Measurements from ENCODE around the gene PCDH15. TPM values are rescaled to one million over a fixed set of nuclear protein-coding genes. Genes with fewer than 3 reads are reported as not detected.

The PCDH15 gene
- total RNA-seq, 1 donor from 2014 or later = not detected

GRCh38 chr10:53894145-53894544, 906.9 kb downstream of the PCDH15 start:
- Histone ChIP-seq H3K4me3 (ENCODE audit: low read depth, low read length) (no peak overlapping the region), H3K27me3 (ENCODE audit: control insufficient read depth, insufficient read depth, low read length) (no peaks in the 10 kb centered on the region), H3K36me3 (ENCODE audit: control insufficient read depth, insufficient read depth, low read length) (no peaks in the 10 kb centered on the region)
- peak; percentile 94 for DNase-seq (ENCODE audit: low read depth)
- no peak for FAIRE-seq
- TF ChIP-seq CTCF (IDR thresholded peaks at IDR 0.05; ENCODE audit: insufficient read depth, low read length, severe bottlenecking) = no peak

- Histone ChIP-seq H3K36me3 (ENCODE audit: control insufficient read depth, insufficient read depth, low read length) (no peaks in the 10 kb centered on the region), H3K4me3 (ENCODE audit: low read depth, low read length) (no peak overlapping the region), H3K27me3 (ENCODE audit: control insufficient read depth, insufficient read depth, low read length) (no peaks in the 10 kb centered on the region)
- FAIRE-seq (no peak), DNase-seq (ENCODE audit: low read depth) (peak; percentile 65)
- TF ChIP-seq CTCF (IDR thresholded peaks at IDR 0.05; ENCODE audit: insufficient read depth, low read length, severe bottlenecking) = no peak
Measured at GRCh38 chr10:53893061-53893460, 908.0 kb downstream of the PCDH15 start.

- DNase-seq (ENCODE audit: low read depth) (peak; percentile 54), FAIRE-seq (no peak)
- no peaks in the 10 kb centered on the region for H3K36me3 ChIP-seq (ENCODE audit: control insufficient read depth, insufficient read depth, low read length)
- H3K27me3 ChIP-seq (ENCODE audit: control insufficient read depth, insufficient read depth, low read length) = no peaks in the 10 kb centered on the region
- TF ChIP-seq CTCF (IDR thresholded peaks at IDR 0.05; ENCODE audit: insufficient read depth, low read length, severe bottlenecking) = no peak
- H3K4me3 ChIP-seq (ENCODE audit: low read depth, low read length) = no peak overlapping the region
Measured at GRCh38 chr10:53886325-53887300, 914.4 kb downstream of the PCDH15 start.

GRCh38 chr10:53864846-53865245, 936.2 kb downstream of the PCDH15 start:
- H3K27me3 ChIP-seq (ENCODE audit: control insufficient read depth, insufficient read depth, low read length) = no peaks in the 10 kb centered on the region
- no peak overlapping the region for H3K4me3 ChIP-seq (ENCODE audit: low read depth, low read length)
- no peak for FAIRE-seq
- no peak for TF ChIP-seq CTCF (IDR thresholded peaks at IDR 0.05; ENCODE audit: insufficient read depth, low read length, severe bottlenecking)
- H3K36me3 ChIP-seq (ENCODE audit: control insufficient read depth, insufficient read depth, low read length) = no peaks in the 10 kb centered on the region
- DNase-seq (ENCODE audit: low read depth) = no peak

GRCh38 chr10:53852450-53853175, 948.4 kb downstream of the PCDH15 start:
- FAIRE-seq (no peak), DNase-seq (ENCODE audit: low read depth) (no peak)
- Histone ChIP-seq H3K36me3 (ENCODE audit: control insufficient read depth, insufficient read depth, low read length) (no peaks in the 10 kb centered on the region), H3K27me3 (ENCODE audit: control insufficient read depth, insufficient read depth, low read length) (no peaks in the 10 kb centered on the region), H3K4me3 (ENCODE audit: low read depth, low read length) (no peak overlapping the region)
- no peak for TF ChIP-seq CTCF (IDR thresholded peaks at IDR 0.05; ENCODE audit: insufficient read depth, low read length, severe bottlenecking)
